Cardiac fibroblast (primary cell): ENCODE measurements around the gene S100G.
A peak's percentile ranks its signal among the peaks of the same experiment; 100 is the strongest.

ENCODE experiments used
- DNase-seq, 2 donors: peaks; one replicate each; pipeline versions ENCODE4 v3.0.0 to v3.0.0-alpha.2; 2010; ENCODE audit warnings: low read depth in 2 of 2
- H3K4me3 ChIP-seq, 2 donors: replicated peaks in 1 of 2; 1 replicate in 1 of 2; 2 replicates in 1 of 2; pipeline ENCODE4 v1.5.1; 2011; ENCODE audit warnings: low read depth in 2 of 2, low read length in 2 of 2, mild to moderate bottlenecking in 2 of 2, moderate library complexity in 1 of 2
- TF ChIP-seq, protein P1 (sequence below): IDR thresholded peaks from one replicate; pipeline ENCODE4 v1.5.1; 2011; ENCODE audit warnings: low read depth, mild to moderate bottlenecking, low read length, inconsistent platforms

The S100G gene

GRCh38 chrX:16678689-16679088 is 28.7 kb downstream of the S100G start:
- TF ChIP-seq, protein P1, sequence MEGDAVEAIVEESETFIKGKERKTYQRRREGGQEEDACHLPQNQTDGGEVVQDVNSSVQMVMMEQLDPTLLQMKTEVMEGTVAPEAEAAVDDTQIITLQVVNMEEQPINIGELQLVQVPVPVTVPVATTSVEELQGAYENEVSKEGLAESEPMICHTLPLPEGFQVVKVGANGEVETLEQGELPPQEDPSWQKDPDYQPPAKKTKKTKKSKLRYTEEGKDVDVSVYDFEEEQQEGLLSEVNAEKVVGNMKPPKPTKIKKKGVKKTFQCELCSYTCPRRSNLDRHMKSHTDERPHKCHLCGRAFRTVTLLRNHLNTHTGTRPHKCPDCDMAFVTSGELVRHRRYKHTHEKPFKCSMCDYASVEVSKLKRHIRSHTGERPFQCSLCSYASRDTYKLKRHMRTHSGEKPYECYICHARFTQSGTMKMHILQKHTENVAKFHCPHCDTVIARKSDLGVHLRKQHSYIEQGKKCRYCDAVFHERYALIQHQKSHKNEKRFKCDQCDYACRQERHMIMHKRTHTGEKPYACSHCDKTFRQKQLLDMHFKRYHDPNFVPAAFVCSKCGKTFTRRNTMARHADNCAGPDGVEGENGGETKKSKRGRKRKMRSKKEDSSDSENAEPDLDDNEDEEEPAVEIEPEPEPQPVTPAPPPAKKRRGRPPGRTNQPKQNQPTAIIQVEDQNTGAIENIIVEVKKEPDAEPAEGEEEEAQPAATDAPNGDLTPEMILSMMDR, result no peak
- H3K4me3 ChIP-seq, result no peak overlapping the region
- DNase-seq, result peak; percentile 51 to 68

GRCh38 chrX:16683007-16683664 is 33.2 kb downstream of the S100G start:
- no peak for DNase-seq
- H3K4me3 ChIP-seq, result no peak overlapping the region
- TF ChIP-seq, protein P1, result no peak

DNA sequence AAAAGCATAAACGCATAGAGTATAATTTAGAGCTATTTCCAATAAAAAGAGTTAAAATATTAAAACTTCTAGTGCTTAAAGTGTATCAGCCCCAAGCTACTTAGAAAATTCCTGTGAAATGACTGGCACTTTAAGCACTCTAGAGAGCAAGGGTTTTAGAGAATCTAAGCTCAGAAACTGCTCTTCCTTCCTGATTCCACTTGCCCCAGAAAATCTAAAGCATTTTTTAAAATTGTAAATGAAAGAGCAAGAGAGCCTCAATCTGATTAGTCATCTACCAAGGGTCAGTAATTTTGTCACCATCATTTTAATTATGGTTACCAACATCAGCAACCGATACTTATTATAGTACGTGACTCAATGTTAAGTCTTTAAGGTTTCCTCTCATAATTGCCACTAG is 37.6 kb downstream of the S100G start:
- no peak for DNase-seq
- TF ChIP-seq, protein P1, result no peak
- no peak overlapping the region for H3K4me3 ChIP-seq

- TF ChIP-seq, protein P1, result peak; percentile 67
- DNase-seq, result peak; percentile 58 to 62
- H3K4me3 ChIP-seq, result no peak overlapping the region
These were observed 45.2 kb downstream of the S100G start for GRCh38 chrX:16695079-16695676.

DNA sequence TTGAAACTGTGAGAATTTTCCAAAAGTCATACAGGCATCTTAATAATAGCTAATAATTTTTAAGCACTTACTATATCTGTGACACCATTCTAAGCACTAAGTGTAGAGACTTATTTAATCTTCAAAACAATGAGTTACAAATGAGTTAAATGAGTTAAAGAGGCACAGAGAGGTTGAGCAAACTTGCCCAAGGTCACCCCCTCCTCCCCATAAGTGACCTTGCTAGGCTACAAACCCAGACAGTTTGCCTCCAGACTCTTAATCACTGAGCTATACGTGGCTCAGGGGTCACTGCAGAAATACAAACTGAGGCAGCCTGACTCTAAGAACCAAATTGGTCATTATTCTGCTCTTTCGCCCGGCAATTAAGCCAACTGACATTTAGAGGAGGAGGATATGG is 47.0 kb downstream of the S100G start:
- TF ChIP-seq, protein P1, result no peak
- no peak for DNase-seq
- H3K4me3 ChIP-seq, result no peak overlapping the region

- TF ChIP-seq, protein P1, result no peak
- no peak overlapping the region for H3K4me3 ChIP-seq
- no peak for DNase-seq
These were observed 49.4 kb downstream of the S100G start for GRCh38 chrX:16699389-16699788.
